A673 (cell line): Measurements from ENCODE around the gene AGA. TPM values are rescaled to one million over a fixed set of nuclear protein-coding genes. Genes with fewer than 3 reads are reported as not detected.

Experiments
- BruUV-seq: library from RNA; stranded (reverse); fragments of 400-500 nt; replicated peaks from 2 replicates; lab custom pipeline; 2021; lab: Mats Ljungman, UMichigan
- CTCF ChIA-PET: fragments of 300-600 bp; sonication (Branson Sonifier 250); formaldehyde crosslinking; loops from one replicate; lab custom pipeline; 2022; ENCODE audit warnings: antibody characterized with exemption; lab: Charles Lee
- POLR2A ChIA-PET: fragments of 300-600 bp; sonication (Branson Sonifier 250); formaldehyde crosslinking; loops from one replicate; lab custom pipeline; 2022; ENCODE audit warnings: antibody characterized with exemption; ENCODE audit not compliant: low non-redundant PET; lab: Charles Lee
- DNase-seq: peaks from one replicate; pipeline ENCODE4 v3.0.0-alpha.2; 2015; ENCODE audit warnings: low spot score
- H3K27ac ChIP-seq: fragments of 200-600 bp; sonication (generic); 2 replicates; pipeline ENCODE4 v1.5.1; 2016; ENCODE audit warnings: mixed run types, low read depth, mild to moderate bottlenecking, mixed read lengths, antibody characterized with exemption, low read length; ENCODE audit not compliant: poor library complexity, severe bottlenecking
- H3K27me3 ChIP-seq: fragments of 200-600 bp; sonication (generic); replicated peaks from 2 replicates; pipeline ENCODE4 v1.6.1; 2017; ENCODE audit warnings: mixed run types, low read depth, mild to moderate bottlenecking, mixed read lengths, antibody characterized with exemption, low read length; ENCODE audit not compliant: insufficient read depth, poor library complexity
- H3K36me3 ChIP-seq: fragments of 200-600 bp; sonication (generic); 2 replicates; pipeline ENCODE4 v1.6.1; 2016; ENCODE audit warnings: mixed run types, mild to moderate bottlenecking, mixed read lengths, antibody characterized with exemption, low read length; ENCODE audit not compliant: insufficient read depth, poor library complexity, severe bottlenecking
- H3K4me1 ChIP-seq: fragments of 200-600 bp; sonication (generic); 2 replicates; pipeline ENCODE4 v1.6.1; 2017; ENCODE audit warnings: mixed run types, mild to moderate bottlenecking, mixed read lengths, antibody characterized with exemption, low read length; ENCODE audit not compliant: insufficient read depth, poor library complexity, severe bottlenecking
- H3K4me3 ChIP-seq: fragments of 200-600 bp; sonication (generic); 2 replicates; pipeline ENCODE4 v1.5.1; 2016; ENCODE audit warnings: low read depth, mixed run types, mild to moderate bottlenecking, mixed read lengths, low read length; ENCODE audit not compliant: poor library complexity, severe bottlenecking
- H3K9me3 ChIP-seq: fragments of 200-600 bp; sonication (generic); 2 replicates; pipeline ENCODE4 v1.6.1; 2016; ENCODE audit warnings: mixed run types, low read depth, mild to moderate bottlenecking, mixed read lengths, antibody characterized with exemption, low read length; ENCODE audit not compliant: poor library complexity, severe bottlenecking
- CTCF ChIP-seq: fragments of 300-800, 200-600 bp; sonication (generic); conservative IDR thresholded peaks from 2 replicates; pipeline ENCODE4 v1.5.1; 2017; ENCODE audit warnings: low read depth, mild to moderate bottlenecking, antibody characterized with exemption, low read length, moderate library complexity, mixed read lengths
- EZH2 ChIP-seq: fragments of 200-600 bp; sonication (generic); IDR thresholded peaks from 2 replicates; pipeline ENCODE4 v1.6.1; 2017; ENCODE audit warnings: borderline replicate concordance, low read depth, mild to moderate bottlenecking, mixed read lengths, antibody characterized with exemption, low read length; ENCODE audit not compliant: poor library complexity, severe bottlenecking
- intact Hi-C: fragments of 100-400 bp; cut with micrococcal nuclease; formaldehyde crosslinking; loops from one replicate; pipeline ENCODE4 v1.10.0; 2022; ENCODE audit not compliant: unreplicated experiment
- total RNA-seq: library from RNA; stranded (reverse); gene quantifications from 2 replicates; pipeline ENCODE4 v1.2.3, GENCODE V29; 2021

Gene AGA
- total RNA-seq, 1 experiment from 2014 or later: 24.6 TPM

DNA sequence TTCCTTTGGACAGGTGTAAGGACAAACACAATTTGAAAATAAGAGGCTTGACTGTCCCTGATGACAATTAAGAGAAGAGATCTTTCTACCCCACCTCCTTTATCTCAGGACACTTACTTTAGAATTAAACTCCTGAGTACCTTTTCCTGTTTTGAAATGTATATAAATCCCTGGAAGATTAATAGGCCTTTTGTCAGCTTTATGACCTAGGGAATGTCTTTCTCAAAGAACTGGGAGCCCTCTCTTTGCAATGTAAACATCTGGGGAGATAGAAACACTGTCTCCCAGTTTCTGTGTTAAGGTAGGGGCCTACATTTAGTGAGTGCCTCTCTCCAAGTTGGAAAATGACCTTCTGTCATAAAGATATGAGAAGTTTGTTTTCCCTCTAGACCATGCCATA lies 31.7 kb downstream of the AGA start:
- no peak overlapping the region for H3K27ac ChIP-seq
- no peak overlapping the region for H3K4me3 ChIP-seq
- no peaks in the 10 kb centered on the region for H3K36me3 ChIP-seq
- ChIA-PET POLR2A (interaction anchor here (0.5 kb wide), 1 partner anchor 101 kb away, joined by 13 read pairs; the partner anchor contains the start of gene NEIL3), CTCF (no interaction called here)
- H3K27me3 ChIP-seq: no peaks in the 10 kb centered on the region
- no peaks in the 10 kb centered on the region for H3K4me1 ChIP-seq
- TF ChIP-seq EZH2 (no peak), CTCF (no peak)
- no peaks in the 10 kb centered on the region for H3K9me3 ChIP-seq
- intact Hi-C loops: no loop called here
- BruUV-seq: no TSS peak
- DNase-seq: no peak

GRCh38 chr4:177408023-177408422 lies 34.2 kb downstream of the AGA start:
- H3K27me3 ChIP-seq: no peaks in the 10 kb centered on the region
- POLR2A ChIA-PET: no interaction called here
- H3K4me1 ChIP-seq: no peaks in the 10 kb centered on the region
- CTCF ChIA-PET: no interaction called here
- no peak overlapping the region for H3K27ac ChIP-seq
- H3K36me3 ChIP-seq: no peaks in the 10 kb centered on the region
- H3K9me3 ChIP-seq: no peaks in the 10 kb centered on the region
- no peak for DNase-seq
- no TSS peak for BruUV-seq
- intact Hi-C loops: no loop called here
- H3K4me3 ChIP-seq: no peak overlapping the region
- TF ChIP-seq CTCF: no peak
- TF ChIP-seq EZH2: no peak

DNA sequence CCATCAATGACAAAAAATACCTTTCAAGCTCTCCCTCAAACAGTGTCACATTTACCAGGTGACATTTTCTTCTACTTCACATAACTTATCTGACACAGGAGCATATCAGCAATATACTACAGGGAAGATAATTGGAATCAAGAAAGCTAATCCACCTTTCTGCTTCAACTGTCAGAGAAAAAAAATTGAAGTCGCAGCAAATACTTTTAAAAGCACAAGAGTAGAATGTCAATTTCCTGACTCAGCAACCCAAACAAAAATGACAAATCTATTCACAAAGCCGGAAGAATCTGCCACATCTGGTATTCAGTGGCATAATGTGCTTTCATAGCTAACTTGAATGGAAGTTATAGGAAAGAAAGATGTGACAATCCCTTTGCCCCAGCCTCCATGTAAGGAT lies 36.7 kb downstream of the AGA start:
- Histone ChIP-seq H3K4me1 (no peaks in the 10 kb centered on the region), H3K27me3 (no peaks in the 10 kb centered on the region), H3K4me3 (no peak overlapping the region), H3K36me3 (no peaks in the 10 kb centered on the region), H3K9me3 (no peaks in the 10 kb centered on the region), H3K27ac (no peak overlapping the region)
- TF ChIP-seq CTCF (no peak), EZH2 (no peak)
- BruUV-seq: no TSS peak
- CTCF ChIA-PET: no interaction called here
- POLR2A ChIA-PET: no interaction called here
- DNase-seq: peak; percentile 3
- intact Hi-C loops: no loop called here
